Activated naive CD8-positive, alpha-beta T cell (primary cell): ENCODE data around the gene SCAPER.
"Not testable (repeated sequence)": the region's sequence is repeated elsewhere in the genome, so short reads cannot be mapped to it uniquely, and the experiment has no call there.

Experiments used
- H3K27ac Mint-ChIP-seq: one replicate; pipeline ENCODE4 v1.8.0; 2021; ENCODE audit warnings: mixed read lengths
- H3K27me3 Mint-ChIP-seq: one replicate; pipeline ENCODE4 v1.8.0; 2021; ENCODE audit warnings: mixed read lengths
- H3K36me3 Mint-ChIP-seq: one replicate; pipeline ENCODE4 v1.8.0; 2021; ENCODE audit warnings: mixed read lengths
- H3K4me1 Mint-ChIP-seq: one replicate; pipeline ENCODE4 v1.8.0; 2021; ENCODE audit warnings: low read depth, mixed read lengths
- H3K4me3 Mint-ChIP-seq: one replicate; pipeline ENCODE4 v1.8.0; 2021; ENCODE audit warnings: mild to moderate bottlenecking, mixed read lengths
- H3K9me3 Mint-ChIP-seq: one replicate; pipeline ENCODE4 v1.8.0; 2021; ENCODE audit warnings: low read depth, mixed read lengths

The SCAPER gene

GRCh38 chr15:76752549-76752948, 152.6 kb downstream of the SCAPER start:
- Mint-ChIP-seq H3K27me3 (no peaks in the 10 kb centered on the region), H3K4me3 (no peak overlapping the region), H3K27ac (no peak overlapping the region), H3K9me3 (no peaks in the 10 kb centered on the region), H3K36me3 (peaks cover 23% of the 10 kb centered on the region), H3K4me1 (peaks cover 7% of the 10 kb centered on the region)

GRCh38 chr15:76737573-76737972, 167.6 kb downstream of the SCAPER start:
- no peaks in the 10 kb centered on the region for H3K4me1 Mint-ChIP-seq
- H3K4me3 Mint-ChIP-seq: no peak overlapping the region
- H3K9me3 Mint-ChIP-seq: no peaks in the 10 kb centered on the region
- H3K27ac Mint-ChIP-seq: no peak overlapping the region
- H3K27me3 Mint-ChIP-seq: no peaks in the 10 kb centered on the region
- peaks cover 37% of the 10 kb centered on the region for H3K36me3 Mint-ChIP-seq

GRCh38 chr15:76732321-76732720, 172.8 kb downstream of the SCAPER start:
- not testable (repeated sequence) for H3K27ac Mint-ChIP-seq, H3K27me3 Mint-ChIP-seq, H3K9me3 Mint-ChIP-seq, H3K4me1 Mint-ChIP-seq, H3K4me3 Mint-ChIP-seq
- H3K36me3 Mint-ChIP-seq: peaks cover 27% of the 10 kb centered on the region

- peaks cover 43% of the 10 kb centered on the region for H3K36me3 Mint-ChIP-seq
- H3K4me1 Mint-ChIP-seq: no peaks in the 10 kb centered on the region
- H3K9me3 Mint-ChIP-seq: no peaks in the 10 kb centered on the region
- no peak overlapping the region for H3K27ac Mint-ChIP-seq
- H3K4me3 Mint-ChIP-seq: no peak overlapping the region
- H3K27me3 Mint-ChIP-seq: no peaks in the 10 kb centered on the region
These were observed 174.9 kb downstream of the SCAPER start for GRCh38 chr15:76730262-76730661.

GRCh38 chr15:76718863-76719262, 186.3 kb downstream of the SCAPER start:
- Mint-ChIP-seq H3K9me3 (peaks cover 24% of the 10 kb centered on the region), H3K27ac (no peak overlapping the region), H3K4me3 (no peak overlapping the region), H3K4me1 (no peaks in the 10 kb centered on the region), H3K36me3 (peaks cover 40% of the 10 kb centered on the region), H3K27me3 (no peaks in the 10 kb centered on the region)

GRCh38 chr15:76714950-76715349, 190.2 kb downstream of the SCAPER start:
- no peaks in the 10 kb centered on the region for H3K27me3 Mint-ChIP-seq
- no peak overlapping the region for H3K27ac Mint-ChIP-seq
- H3K9me3 Mint-ChIP-seq: peaks cover 26% of the 10 kb centered on the region
- peaks cover 44% of the 10 kb centered on the region for H3K36me3 Mint-ChIP-seq
- no peak overlapping the region for H3K4me3 Mint-ChIP-seq
- H3K4me1 Mint-ChIP-seq: no peaks in the 10 kb centered on the region

- Mint-ChIP-seq H3K4me3 (no peak overlapping the region), H3K9me3 (peaks cover 14% of the 10 kb centered on the region), H3K27me3 (no peaks in the 10 kb centered on the region), H3K36me3 (peaks cover 36% of the 10 kb centered on the region), H3K27ac (no peak overlapping the region), H3K4me1 (peaks cover 2% of the 10 kb centered on the region)
These were observed 193.8 kb downstream of the SCAPER start for GRCh38 chr15:76711351-76711827.

- not testable (repeated sequence) for H3K27ac Mint-ChIP-seq, H3K27me3 Mint-ChIP-seq, H3K4me3 Mint-ChIP-seq, H3K9me3 Mint-ChIP-seq, H3K4me1 Mint-ChIP-seq
- H3K36me3 Mint-ChIP-seq: peaks cover 28% of the 10 kb centered on the region
These were observed 201.1 kb downstream of the SCAPER start for GRCh38 chr15:76704032-76704431.

- Mint-ChIP-seq H3K4me1 (peaks cover 2% of the 10 kb centered on the region), H3K9me3 (no peaks in the 10 kb centered on the region), H3K36me3 (peaks cover 24% of the 10 kb centered on the region), H3K27me3 (no peaks in the 10 kb centered on the region), H3K27ac (no peak overlapping the region), H3K4me3 (no peak overlapping the region)
These were observed 208.3 kb downstream of the SCAPER start for GRCh38 chr15:76696840-76697239.

GRCh38 chr15:76692546-76692945, 212.6 kb downstream of the SCAPER start:
- not testable (repeated sequence) for H3K4me1 Mint-ChIP-seq, H3K27ac Mint-ChIP-seq, H3K9me3 Mint-ChIP-seq, H3K27me3 Mint-ChIP-seq, H3K4me3 Mint-ChIP-seq
- peaks cover 18% of the 10 kb centered on the region for H3K36me3 Mint-ChIP-seq

- H3K4me1 Mint-ChIP-seq, H3K27ac Mint-ChIP-seq: not testable (repeated sequence)
- peaks cover 30% of the 10 kb centered on the region for H3K36me3 Mint-ChIP-seq
These were observed 217.5 kb downstream of the SCAPER start for GRCh38 chr15:76687592-76687991.

GRCh38 chr15:76684002-76684401, 221.1 kb downstream of the SCAPER start:
- Mint-ChIP-seq H3K27me3 (no peaks in the 10 kb centered on the region), H3K4me1 (no peaks in the 10 kb centered on the region), H3K9me3 (no peaks in the 10 kb centered on the region), H3K36me3 (peaks cover 36% of the 10 kb centered on the region), H3K4me3 (no peak overlapping the region), H3K27ac (no peak overlapping the region)

More at GRCh38 chr15:76687592-76687991, 217.5 kb downstream of the SCAPER start:
- not testable (repeated sequence) for H3K27me3 Mint-ChIP-seq, H3K4me3 Mint-ChIP-seq, H3K9me3 Mint-ChIP-seq

GRCh38 chr15:76682833-76683232, 222.3 kb downstream of the SCAPER start:
- H3K27ac Mint-ChIP-seq: no peak overlapping the region
- no peak overlapping the region for H3K4me3 Mint-ChIP-seq
- H3K27me3 Mint-ChIP-seq: no peaks in the 10 kb centered on the region
- H3K36me3 Mint-ChIP-seq: peaks cover 28% of the 10 kb centered on the region
- no peaks in the 10 kb centered on the region for H3K9me3 Mint-ChIP-seq
- H3K4me1 Mint-ChIP-seq: no peaks in the 10 kb centered on the region

GRCh38 chr15:76682259-76682658, 222.9 kb downstream of the SCAPER start:
- H3K4me1 Mint-ChIP-seq: no peaks in the 10 kb centered on the region
- no peaks in the 10 kb centered on the region for H3K27me3 Mint-ChIP-seq
- H3K9me3 Mint-ChIP-seq: no peaks in the 10 kb centered on the region
- H3K27ac Mint-ChIP-seq: no peak overlapping the region
- H3K36me3 Mint-ChIP-seq: peaks cover 26% of the 10 kb centered on the region
- H3K4me3 Mint-ChIP-seq: no peak overlapping the region

- Mint-ChIP-seq H3K36me3 (peaks cover 14% of the 10 kb centered on the region), H3K27ac (no peak overlapping the region), H3K4me3 (no peak overlapping the region), H3K4me1 (no peaks in the 10 kb centered on the region), H3K27me3 (no peaks in the 10 kb centered on the region), H3K9me3 (no peaks in the 10 kb centered on the region)
These were observed 226.4 kb downstream of the SCAPER start for GRCh38 chr15:76678766-76679165.

- Mint-ChIP-seq H3K36me3 (peaks cover 4% of the 10 kb centered on the region), H3K27ac (no peak overlapping the region), H3K4me3 (no peak overlapping the region), H3K27me3 (no peaks in the 10 kb centered on the region), H3K4me1 (no peaks in the 10 kb centered on the region), H3K9me3 (no peaks in the 10 kb centered on the region)
These were observed 230.3 kb downstream of the SCAPER start for GRCh38 chr15:76674883-76675282.
